HepG2 (cell line): ENCODE data around the gene DAPK3. TPM values are rescaled to one million over a fixed set of nuclear protein-coding genes. Genes with fewer than 3 reads are reported as not detected.

ENCODE experiments used
- ATF4 ChIP-seq, 2 experiments: fragments of 450-650 bp in 1 of 2; sonication (generic) in 1 of 2; formaldehyde crosslinking; IDR thresholded peaks; 2 replicates each; pipeline versions ENCODE4 v1.5.0 to v1.8.0; 2020 to 2022; ENCODE audit warnings: mild to moderate bottlenecking in 1 of 2, missing genetic modification reagents in 1 of 2
- BATF2 ChIP-seq: sonication (generic); formaldehyde crosslinking; IDR thresholded peaks from 2 replicates; pipeline ENCODE4 v1.8.0; 2022; ENCODE audit warnings: mild to moderate bottlenecking, missing genetic modification reagents, moderate library complexity
- BCL3 ChIP-seq: sonication (generic); formaldehyde crosslinking; IDR thresholded peaks from 2 replicates; pipeline ENCODE4 v1.5.1; 2020; ENCODE audit warnings: mild to moderate bottlenecking, missing genetic modification reagents, moderate library complexity
- BRCA1 ChIP-seq: sonication (generic); formaldehyde crosslinking; IDR thresholded peaks from 2 replicates; pipeline ENCODE4 v1.4.0; 2020; ENCODE audit warnings: missing genetic modification reagents
- DDIT3 ChIP-seq: sonication (generic); formaldehyde crosslinking; IDR thresholded peaks from 2 replicates; pipeline ENCODE4 v1.4.0; 2020; ENCODE audit warnings: mild to moderate bottlenecking, missing genetic modification reagents
- FOXP4 ChIP-seq: sonication (generic); formaldehyde crosslinking; IDR thresholded peaks from 2 replicates; pipeline ENCODE4 v1.4.0; 2020; ENCODE audit warnings: missing genetic modification reagents
- NFRKB ChIP-seq: fragments of 450-650 bp; IDR thresholded peaks from 2 replicates; pipeline ENCODE4 v1.6.1; 2017
- PRPF4 ChIP-seq: fragments of 200-400 bp; formaldehyde crosslinking; IDR thresholded peaks from 2 replicates; pipeline ENCODE4 v1.6.1; 2016; ENCODE audit warnings: low read length, low read depth; ENCODE audit not compliant: poor library complexity, severe bottlenecking
- RARG ChIP-seq: sonication (generic); formaldehyde crosslinking; IDR thresholded peaks from 2 replicates; pipeline ENCODE4 v1.4.0; 2020; ENCODE audit warnings: low read depth, mild to moderate bottlenecking, missing genetic modification reagents
- RBFOX2 ChIP-seq: fragments of 200-400 bp; formaldehyde crosslinking; IDR thresholded peaks from 2 replicates; pipeline ENCODE4 v1.6.1; 2017; ENCODE audit warnings: low read depth, mild to moderate bottlenecking, low read length
- SMC3 ChIP-seq: IDR thresholded peaks from 2 replicates; pipeline ENCODE4 v1.6.1; 2011; ENCODE audit warnings: low read length, improper control_type of control experiment
- ZBTB1 ChIP-seq: sonication (generic); formaldehyde crosslinking; IDR thresholded peaks from 2 replicates; pipeline ENCODE4 v1.4.0; 2020; ENCODE audit warnings: missing genetic modification reagents, borderline replicate concordance
- ZFP62 ChIP-seq: sonication (generic); formaldehyde crosslinking; IDR thresholded peaks from 2 replicates; pipeline ENCODE4 v1.4.0; 2020; ENCODE audit warnings: missing genetic modification reagents
- ZNF431 ChIP-seq: sonication (generic); formaldehyde crosslinking; IDR thresholded peaks from 2 replicates; pipeline ENCODE4 v1.9.0; 2022; ENCODE audit warnings: missing genetic modification reagents, low read depth, mild to moderate bottlenecking, borderline replicate concordance
- ZNF432 ChIP-seq: sonication (generic); formaldehyde crosslinking; IDR thresholded peaks from 2 replicates; pipeline ENCODE4 v1.5.0; 2020; ENCODE audit warnings: missing genetic modification reagents, mild to moderate bottlenecking, borderline replicate concordance
- ZNF567 ChIP-seq: sonication (generic); formaldehyde crosslinking; IDR thresholded peaks from 2 replicates; pipeline ENCODE4 v1.8.1; 2023; ENCODE audit warnings: mild to moderate bottlenecking, missing genetic modification reagents, borderline replicate concordance
- ZNF766 ChIP-seq: sonication (generic); formaldehyde crosslinking; IDR thresholded peaks from 2 replicates; pipeline ENCODE4 v1.5.0; 2020; ENCODE audit warnings: missing genetic modification reagents, borderline replicate concordance
- ZNF780A ChIP-seq: sonication (generic); formaldehyde crosslinking; IDR thresholded peaks from 2 replicates; pipeline ENCODE4 v1.8.0; 2022; ENCODE audit warnings: mild to moderate bottlenecking, missing genetic modification reagents, moderate library complexity
- polyA plus RNA-seq, 8 experiments: library from polyadenylated mRNA; depleted of rRNA in 3 of 8; stranded (reverse) in 7 of 8; unstranded in 1 of 8; fragments of >200 nt; fragmentation: Illumina TruSeq in 4 of 8; extraction: Trizol in 4 of 8; gene quantifications; 2 replicates each; pipeline versions ENCODE4 v1.2.1 to v1.2.3, GENCODE V29; 2011 to 2016; ENCODE audit warnings: low read depth in 4 of 8, missing spikeins in 1 of 8, mixed read lengths in 1 of 8; ENCODE audit not compliant: insufficient read depth in 1 of 8
- total RNA-seq, 5 experiments: library from RNA; depleted of rRNA; stranded (reverse); fragments of >200 nt; fragmentation: Illumina TruSeq; extraction: Trizol; gene quantifications; 2 replicates each; pipeline ENCODE4 v1.2.3, GENCODE V29; 2016; ENCODE audit warnings: low read depth in 1 of 5
- TF ChIP-seq, protein P1 (sequence below): sonication (generic); formaldehyde crosslinking; IDR thresholded peaks from 2 replicates; pipeline ENCODE4 v1.5.1; 2020; ENCODE audit warnings: missing genetic modification reagents, mild to moderate bottlenecking, borderline replicate concordance
- TF ChIP-seq, protein P2 (sequence below): sonication (generic); formaldehyde crosslinking; IDR thresholded peaks from 2 replicates; pipeline ENCODE4 v1.4.0; 2020; ENCODE audit warnings: low read depth, mild to moderate bottlenecking, missing genetic modification reagents

DAPK3 gene
- total and polyA plus RNA-seq, 2 of the 13 experiments (the other 11 are each of a cell fraction or from before 2014, with no cell fraction given), result 30.5 to 37.3 TPM

DNA sequence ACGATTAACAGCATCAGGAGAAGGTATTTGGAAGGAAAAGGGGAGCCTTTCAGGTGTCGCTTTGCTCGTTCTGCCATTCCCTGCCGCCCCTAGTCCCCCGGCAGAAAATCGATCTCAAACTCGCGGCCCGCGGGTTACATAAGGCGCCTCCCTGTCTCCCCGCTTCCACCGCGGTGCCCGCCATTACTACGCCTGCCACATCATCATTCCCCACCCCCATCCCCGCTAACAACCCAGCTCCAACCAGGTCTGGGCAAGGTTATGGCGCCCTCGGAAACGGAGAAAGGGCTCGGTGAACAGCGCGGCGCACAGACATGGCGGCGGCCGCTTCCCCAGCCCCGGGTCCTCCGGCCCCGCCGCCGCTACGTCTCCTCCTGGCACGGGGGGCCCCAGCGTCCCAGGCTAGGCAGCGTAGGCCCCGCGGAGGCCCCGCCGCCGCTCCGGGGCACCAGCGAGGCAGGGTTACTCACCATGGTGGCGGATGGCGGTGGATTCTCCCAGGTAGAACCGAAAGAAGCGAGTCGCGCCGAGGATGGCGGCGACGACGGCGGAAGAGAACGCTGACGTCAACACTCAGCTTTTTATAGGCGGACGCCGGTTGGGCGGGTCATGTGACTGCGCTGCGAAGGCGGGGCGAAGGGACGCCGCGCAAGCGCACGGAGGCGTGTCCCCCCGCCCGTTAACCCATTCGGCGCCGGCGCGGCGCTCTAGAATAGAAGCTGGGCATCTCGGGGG, 14.2 kb upstream of the DAPK3 start, which contains the start of gene EEF2 (continued):
- TF ChIP-seq ATF4 (CRISPR knock-in tag; IDR thresholded peaks at IDR 0.05), result peak in 1 of 2 experiments; percentile 88; a peak in 2 of 4 replicates
- TF ChIP-seq BATF2 (CRISPR knock-in tag), result peak; percentile 83; the same call in 1 of the 2 replicates
- peak; percentile 100 for TF ChIP-seq RBFOX2
- no peak for TF ChIP-seq SMC3
- 0 out of 2 replicates have a peak, but pooled peaks have one; percentile 75 for TF ChIP-seq ZNF780A
- peak; percentile 62; the same call in 1 of the 2 replicates for TF ChIP-seq BRCA1
- TF ChIP-seq PRPF4, result no peak
- TF ChIP-seq RARG, result no peak
- TF ChIP-seq ZNF766, result peak; percentile 71
- TF ChIP-seq, protein P1, sequence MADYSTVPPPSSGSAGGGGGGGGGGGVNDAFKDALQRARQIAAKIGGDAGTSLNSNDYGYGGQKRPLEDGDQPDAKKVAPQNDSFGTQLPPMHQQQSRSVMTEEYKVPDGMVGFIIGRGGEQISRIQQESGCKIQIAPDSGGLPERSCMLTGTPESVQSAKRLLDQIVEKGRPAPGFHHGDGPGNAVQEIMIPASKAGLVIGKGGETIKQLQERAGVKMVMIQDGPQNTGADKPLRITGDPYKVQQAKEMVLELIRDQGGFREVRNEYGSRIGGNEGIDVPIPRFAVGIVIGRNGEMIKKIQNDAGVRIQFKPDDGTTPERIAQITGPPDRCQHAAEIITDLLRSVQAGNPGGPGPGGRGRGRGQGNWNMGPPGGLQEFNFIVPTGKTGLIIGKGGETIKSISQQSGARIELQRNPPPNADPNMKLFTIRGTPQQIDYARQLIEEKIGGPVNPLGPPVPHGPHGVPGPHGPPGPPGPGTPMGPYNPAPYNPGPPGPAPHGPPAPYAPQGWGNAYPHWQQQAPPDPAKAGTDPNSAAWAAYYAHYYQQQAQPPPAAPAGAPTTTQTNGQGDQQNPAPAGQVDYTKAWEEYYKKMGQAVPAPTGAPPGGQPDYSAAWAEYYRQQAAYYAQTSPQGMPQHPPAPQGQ (CRISPR knock-in tag), result no peak
- TF ChIP-seq ZBTB1, result no peak
- TF ChIP-seq DDIT3, result no peak
- no peak for TF ChIP-seq NFRKB
- no peak for TF ChIP-seq ZNF432
- no peak for TF ChIP-seq ZFP62 (CRISPR knock-in tag)
- TF ChIP-seq BCL3 (CRISPR knock-in tag), result peak; percentile 79; the same call in 1 of the 2 replicates
- TF ChIP-seq ZNF431 (CRISPR knock-in tag), result peak; percentile 51; the same call in 1 of the 2 replicates
- peak; percentile 19; the same call in 1 of the 2 replicates for TF ChIP-seq FOXP4 (CRISPR knock-in tag)
- TF ChIP-seq ZNF567 (CRISPR knock-in tag), result peak; percentile 94; the same call in 1 of the 2 replicates
- TF ChIP-seq, protein P2, sequence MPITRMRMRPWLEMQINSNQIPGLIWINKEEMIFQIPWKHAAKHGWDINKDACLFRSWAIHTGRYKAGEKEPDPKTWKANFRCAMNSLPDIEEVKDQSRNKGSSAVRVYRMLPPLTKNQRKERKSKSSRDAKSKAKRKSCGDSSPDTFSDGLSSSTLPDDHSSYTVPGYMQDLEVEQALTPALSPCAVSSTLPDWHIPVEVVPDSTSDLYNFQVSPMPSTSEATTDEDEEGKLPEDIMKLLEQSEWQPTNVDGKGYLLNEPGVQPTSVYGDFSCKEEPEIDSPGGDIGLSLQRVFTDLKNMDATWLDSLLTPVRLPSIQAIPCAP (CRISPR knock-in tag), result no peak
